D721Med (cell line): ENCODE measurements around the gene GPBP1L1.
A peak's percentile ranks its signal among the peaks of the same experiment; 100 is the strongest.

Experiments used
- DNase-seq: peaks from one replicate; pipeline ENCODE4 v3.0.0; 2011; ENCODE audit warnings: low spot score; ENCODE audit not compliant: insufficient read length
- FAIRE-seq: peaks from 2 replicates; lab custom pipeline; 2011; peaks lifted over from hg19 to GRCh38; lab: Jason Lieb, UNC
- TF ChIP-seq, protein P1 (sequence below): IDR thresholded peaks from 2 replicates; pipeline ENCODE4 v1.5.1; 2012; ENCODE audit warnings: mild to moderate bottlenecking, control low read depth; ENCODE audit not compliant: insufficient read depth; ENCODE audit errors: missing control alignments

GPBP1L1 gene

GRCh38 chr1:45585496-45586075 is 100.7 kb downstream of the GPBP1L1 start:
- DNase-seq, result no peak
- TF ChIP-seq, protein P1, sequence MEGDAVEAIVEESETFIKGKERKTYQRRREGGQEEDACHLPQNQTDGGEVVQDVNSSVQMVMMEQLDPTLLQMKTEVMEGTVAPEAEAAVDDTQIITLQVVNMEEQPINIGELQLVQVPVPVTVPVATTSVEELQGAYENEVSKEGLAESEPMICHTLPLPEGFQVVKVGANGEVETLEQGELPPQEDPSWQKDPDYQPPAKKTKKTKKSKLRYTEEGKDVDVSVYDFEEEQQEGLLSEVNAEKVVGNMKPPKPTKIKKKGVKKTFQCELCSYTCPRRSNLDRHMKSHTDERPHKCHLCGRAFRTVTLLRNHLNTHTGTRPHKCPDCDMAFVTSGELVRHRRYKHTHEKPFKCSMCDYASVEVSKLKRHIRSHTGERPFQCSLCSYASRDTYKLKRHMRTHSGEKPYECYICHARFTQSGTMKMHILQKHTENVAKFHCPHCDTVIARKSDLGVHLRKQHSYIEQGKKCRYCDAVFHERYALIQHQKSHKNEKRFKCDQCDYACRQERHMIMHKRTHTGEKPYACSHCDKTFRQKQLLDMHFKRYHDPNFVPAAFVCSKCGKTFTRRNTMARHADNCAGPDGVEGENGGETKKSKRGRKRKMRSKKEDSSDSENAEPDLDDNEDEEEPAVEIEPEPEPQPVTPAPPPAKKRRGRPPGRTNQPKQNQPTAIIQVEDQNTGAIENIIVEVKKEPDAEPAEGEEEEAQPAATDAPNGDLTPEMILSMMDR, result no peak
- FAIRE-seq, result no peak

DNA sequence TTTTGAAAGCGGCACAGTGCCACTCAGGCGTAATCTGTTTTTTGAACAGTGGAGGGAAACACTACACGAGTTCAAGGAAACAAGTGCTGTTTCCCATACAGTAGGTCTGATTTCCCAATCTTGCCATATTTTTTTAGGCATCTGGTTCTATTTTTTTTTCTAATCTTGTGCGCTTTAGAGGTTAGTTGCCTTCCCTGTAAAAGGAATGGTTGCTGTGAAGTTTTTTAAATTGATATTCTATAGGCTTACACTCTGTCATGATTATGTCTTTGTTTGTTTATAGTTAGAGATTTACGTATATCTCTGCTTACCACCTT is 101.3 kb downstream of the GPBP1L1 start:
- DNase-seq (no peak), FAIRE-seq (no peak)
- TF ChIP-seq, protein P1, result no peak

DNA sequence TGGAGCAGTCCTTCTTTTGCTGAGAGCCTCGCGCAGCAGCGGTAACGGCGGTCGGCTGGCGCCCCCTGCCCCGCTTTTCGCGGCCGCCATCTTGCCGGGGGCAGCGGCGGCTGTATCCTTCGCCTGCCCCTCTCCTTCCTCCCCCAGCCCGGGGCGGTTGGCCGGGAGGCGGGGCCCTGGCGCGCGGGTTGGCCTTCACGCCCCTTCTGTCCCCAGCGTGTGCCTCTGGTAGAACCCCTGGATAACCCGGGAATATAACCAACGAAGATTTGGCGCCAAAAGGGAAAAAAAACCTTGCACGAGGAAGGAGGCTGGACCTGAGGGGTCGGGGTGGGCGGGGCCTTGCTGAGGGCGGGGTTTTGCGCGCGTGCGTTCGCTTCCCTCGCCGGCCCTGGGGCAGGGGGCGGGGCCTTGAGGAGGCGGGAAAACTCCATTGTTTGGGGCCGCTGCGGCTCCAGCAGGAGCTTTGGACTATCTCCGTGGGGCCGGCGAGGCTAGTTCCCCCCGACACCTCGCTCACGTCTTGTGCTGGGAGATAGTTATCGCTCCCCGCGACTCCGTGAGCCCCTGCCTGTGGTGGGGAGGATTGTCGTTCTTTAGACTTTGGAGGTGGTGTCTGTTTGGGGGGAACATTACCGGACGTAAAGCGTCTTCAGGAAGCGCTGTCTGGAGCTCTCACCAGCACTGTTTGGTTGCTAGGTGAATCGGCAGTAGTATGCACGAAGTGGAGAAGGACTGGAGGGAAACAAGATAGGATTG is 101.8 kb downstream of the GPBP1L1 start:
- FAIRE-seq (no peak), DNase-seq (peak; percentile 59)
- TF ChIP-seq, protein P1, result peak; percentile 10

- TF ChIP-seq, protein P1, result no peak
- FAIRE-seq (no peak), DNase-seq (peak; percentile 50)
Measured at GRCh38 chr1:45583666-45584350, 102.5 kb downstream of the GPBP1L1 start, which contains the start of gene NASP. NASP (plus strand) TSS chr1:45584041; CDS start chr1:45584147, 106 bp downstream.

GRCh38 chr1:45583264-45583665 is 103.1 kb downstream of the GPBP1L1 start:
- no peak for FAIRE-seq

More at GRCh38 chr1:45583264-45583665, 103.1 kb downstream of the GPBP1L1 start:
- DNase-seq, result peak; percentile 84
- TF ChIP-seq, protein P1, result no peak
